CD8-positive, alpha-beta memory T cell (primary cell): ENCODE measurements around the gene C16orf87. TPM values are rescaled to one million over a fixed set of nuclear protein-coding genes. Genes with fewer than 3 reads are reported as not detected.

Source experiments
- CTCF ChIA-PET: fragments of 350-600 bp; sonication (Branson Sonifier 250); formaldehyde crosslinking; loops from one replicate; lab custom pipeline; 2021; ENCODE audit warnings: antibody characterized with exemption; lab: Charles Lee
- POLR2A ChIA-PET: fragments of 350-600 bp; sonication (Branson Sonifier 250); formaldehyde crosslinking; loops from one replicate; lab custom pipeline; 2021; ENCODE audit warnings: antibody characterized with exemption; lab: Charles Lee
- DNase-seq, 5 donors: peaks; one replicate each; pipeline versions ENCODE4 v3.0.0 to v3.0.0-alpha.2; 2020 to 2022; ENCODE audit warnings: mixed read lengths in 1 of 5
- H3K27ac ChIP-seq: one replicate; pipeline ENCODE4 v1.7.0; 2013; ENCODE audit warnings: low read depth, mild to moderate bottlenecking, low read length, moderate library complexity
- H3K27me3 ChIP-seq: 2 replicates; pipeline ENCODE4 v1.7.0; 2013; ENCODE audit warnings: low read length, mild to moderate bottlenecking; ENCODE audit not compliant: insufficient read depth, poor library complexity, severe bottlenecking
- H3K36me3 ChIP-seq: 2 replicates; pipeline ENCODE4 v1.7.0; 2013; ENCODE audit warnings: mild to moderate bottlenecking, low read length, moderate library complexity; ENCODE audit not compliant: insufficient read depth
- H3K4me1 ChIP-seq: 2 replicates; pipeline ENCODE4 v1.7.0; 2013; ENCODE audit warnings: mild to moderate bottlenecking, low read length, moderate library complexity; ENCODE audit not compliant: insufficient read depth
- H3K4me3 ChIP-seq: 2 replicates; pipeline ENCODE4 v1.7.0; 2013; ENCODE audit warnings: mild to moderate bottlenecking, low read length
- H3K9me3 ChIP-seq: 2 replicates; pipeline ENCODE4 v1.7.0; 2013; ENCODE audit warnings: mild to moderate bottlenecking, low read length
- H3K27ac Mint-ChIP-seq, 8 donors: one replicate each; pipeline ENCODE4 v1.8.0; 2020 to 2021; ENCODE audit warnings: mixed read lengths in 8 of 8, mild to moderate bottlenecking in 6 of 8, inconsistent platforms in 3 of 8, moderate library complexity in 3 of 8
- H3K27me3 Mint-ChIP-seq, 2 donors: one replicate each; pipeline ENCODE4 v1.8.0; 2020 to 2021; ENCODE audit warnings: mixed read lengths in 2 of 2, mild to moderate bottlenecking in 1 of 2, moderate library complexity in 1 of 2
- H3K36me3 Mint-ChIP-seq, 3 donors: one replicate each; pipeline ENCODE4 v1.8.0; 2020 to 2021; ENCODE audit warnings: mixed read lengths in 3 of 3, inconsistent platforms in 1 of 3, mild to moderate bottlenecking in 1 of 3
- H3K4me1 Mint-ChIP-seq, 3 donors: one replicate each; pipeline ENCODE4 v1.8.0; 2020 to 2021; ENCODE audit warnings: mixed read lengths in 3 of 3, inconsistent platforms in 1 of 3, mild to moderate bottlenecking in 1 of 3
- H3K4me3 Mint-ChIP-seq, 7 donors: one replicate each; pipeline ENCODE4 v1.8.0; 2020 to 2021; ENCODE audit warnings: mixed read lengths in 7 of 7, mild to moderate bottlenecking in 6 of 7, moderate library complexity in 4 of 7, inconsistent platforms in 2 of 7
- H3K9me3 Mint-ChIP-seq, 5 donors: one replicate each; pipeline ENCODE4 v1.8.0; 2020 to 2022; ENCODE audit warnings: mixed read lengths in 5 of 5, mild to moderate bottlenecking in 3 of 5, moderate library complexity in 2 of 5, inconsistent platforms in 1 of 5
- polyA plus RNA-seq: library from polyadenylated mRNA; unstranded; fragments of 300-500 nt; fragmentation: Illumina TruSeq; gene quantifications from one replicate; pipeline ENCODE4 v1.2.3, GENCODE V29; 2021
- total RNA-seq, 2 experiments: library from RNA; stranded (reverse); gene quantifications; one replicate each; pipeline ENCODE4 v1.2.3, GENCODE V29; 2021

Gene C16orf87
- total and polyA plus RNA-seq, 3 experiments from 2014 or later: 9.1 to 22.8 (median 22.6) TPM

DNA sequence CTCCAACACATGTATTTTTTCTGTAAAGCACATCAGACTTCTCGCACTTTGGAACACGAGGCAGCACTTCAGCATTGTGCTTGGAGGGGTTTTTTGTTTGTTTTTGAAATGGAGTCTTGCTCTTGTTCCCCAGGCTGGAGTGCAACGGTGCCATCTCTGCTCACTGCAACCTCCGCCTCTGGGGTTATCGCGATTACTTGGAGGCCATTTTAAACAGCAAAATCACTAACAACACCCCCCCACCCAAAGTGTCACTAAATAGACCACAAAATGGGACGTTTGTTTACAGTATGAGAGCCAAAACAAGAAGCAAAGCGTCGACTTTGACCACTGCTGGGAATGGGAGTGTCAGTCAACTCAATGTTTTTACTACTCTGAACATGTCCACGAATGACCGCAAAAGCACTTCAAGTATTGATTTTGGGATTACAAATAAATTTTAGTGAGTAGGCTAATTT is 9.0 kb upstream of the C16orf87 start:
- Mint-ChIP-seq H3K27me3 (peaks cover 4 to 10% of the 10 kb centered on the region in 2 donors), H3K27ac (peak overlapping the region in 1 of 8 donors; percentile 10), H3K4me1 (no peaks in the 10 kb centered on the region), H3K9me3 (peaks cover 0 to 5% (median 2%) of the 10 kb centered on the region in 5 donors), H3K4me3 (no peak overlapping the region), H3K36me3 (peaks cover 0 to 7% (median 0%) of the 10 kb centered on the region in 3 donors)
- Histone ChIP-seq H3K4me1 (no peaks in the 10 kb centered on the region), H3K27ac (no peak overlapping the region), H3K27me3 (no peaks in the 10 kb centered on the region), H3K36me3 (no peaks in the 10 kb centered on the region), H3K4me3 (no peak overlapping the region), H3K9me3 (no peaks in the 10 kb centered on the region)
- CTCF ChIA-PET: no interaction called here
- DNase-seq: no peak
- POLR2A ChIA-PET: no interaction called here

DNA sequence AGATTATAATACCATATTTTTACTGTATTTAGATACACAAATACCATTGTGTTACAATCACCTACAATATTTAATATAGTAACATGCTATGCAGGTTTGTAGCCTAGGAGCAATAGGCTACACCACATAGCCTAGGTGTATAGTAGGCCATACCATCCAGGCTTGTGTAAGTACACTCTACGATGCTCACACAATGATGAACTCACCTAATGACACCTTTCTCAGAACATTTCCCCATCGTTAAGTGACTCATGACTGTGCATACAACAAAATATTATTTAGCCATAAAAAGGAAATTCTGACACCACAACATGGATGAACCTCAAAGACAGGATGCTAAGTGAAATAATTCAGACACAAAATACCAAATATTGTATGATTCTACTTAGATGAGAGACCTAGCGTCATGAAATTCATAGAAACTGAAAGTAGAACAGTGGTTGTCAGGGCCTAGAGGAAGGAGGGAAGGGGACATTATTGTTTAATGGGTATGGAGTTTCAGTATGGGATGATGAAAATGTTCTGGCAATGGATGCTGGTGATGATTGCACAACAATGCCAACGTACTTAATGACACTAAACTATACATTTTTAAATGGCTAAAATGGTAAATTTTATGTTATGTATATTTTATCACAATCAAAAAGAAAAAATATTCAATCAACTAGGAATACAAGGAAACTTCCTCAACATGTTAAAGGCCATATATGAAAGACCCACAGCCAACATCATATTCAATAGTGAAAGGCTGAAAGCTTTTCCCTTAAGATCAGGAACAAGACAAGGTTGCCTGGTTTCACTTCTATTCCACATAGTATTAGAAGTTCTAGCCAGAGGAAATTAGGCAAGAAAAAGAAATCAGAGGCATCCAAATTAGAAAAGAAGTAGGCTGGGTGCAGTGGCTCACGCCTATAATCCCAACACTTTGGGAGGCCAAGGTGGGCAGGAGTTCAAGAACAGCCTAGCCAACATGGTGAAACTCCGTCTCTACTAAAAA is 5.9 kb upstream of the C16orf87 start:
- POLR2A ChIA-PET: no interaction called here
- Mint-ChIP-seq H3K27me3 (peaks cover 0 to 1% of the 10 kb centered on the region in 2 donors), H3K4me1 (no peaks in the 10 kb centered on the region), H3K4me3 (no peak overlapping the region), H3K9me3 (peaks cover 0 to under 1% (median 0%) of the 10 kb centered on the region in 5 donors), H3K36me3 (peaks cover 0 to 1% (median 0%) of the 10 kb centered on the region in 3 donors), H3K27ac (no peak overlapping the region)
- no peak for DNase-seq
- H3K27ac ChIP-seq: no peak overlapping the region
- no peaks in the 10 kb centered on the region for H3K27me3 ChIP-seq
- no peaks in the 10 kb centered on the region for H3K4me1 ChIP-seq
- no peak overlapping the region for H3K4me3 ChIP-seq
- CTCF ChIA-PET: no interaction called here
- H3K9me3 ChIP-seq: no peaks in the 10 kb centered on the region
- H3K36me3 ChIP-seq: no peaks in the 10 kb centered on the region

DNA sequence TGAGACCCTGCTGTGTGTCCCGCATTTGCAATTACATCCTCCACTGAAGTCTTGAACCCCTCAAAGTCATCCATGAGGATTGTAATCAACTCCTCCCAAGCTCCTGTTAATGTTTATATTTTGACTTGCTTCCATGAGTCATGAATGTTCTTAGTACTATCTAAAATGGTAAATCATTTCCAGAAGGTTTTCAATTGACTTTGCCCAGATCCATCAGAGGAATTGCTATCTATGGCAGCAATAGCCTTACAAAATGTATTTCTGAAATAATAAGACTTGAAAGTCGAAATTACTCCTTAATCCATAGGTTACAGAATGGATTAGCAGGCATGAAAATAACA is 2.5 kb upstream of the C16orf87 start:
- CTCF ChIA-PET: no interaction called here
- Mint-ChIP-seq H3K27me3 (peaks cover 0 to 4% of the 10 kb centered on the region in 2 donors), H3K27ac (no peak overlapping the region), H3K36me3 (peaks cover 0 to 6% (median 0%) of the 10 kb centered on the region in 3 donors), H3K4me3 (peak overlapping the region in 1 of 7 donors; percentile 21), H3K9me3 (peaks cover 0 to 3% (median 0%) of the 10 kb centered on the region in 5 donors), H3K4me1 (peaks cover 17 to 23% (median 22%) of the 10 kb centered on the region in 3 donors)
- no peak for DNase-seq
- H3K36me3 ChIP-seq: no peaks in the 10 kb centered on the region
- H3K4me1 ChIP-seq: peaks cover 11% of the 10 kb centered on the region
- no peak overlapping the region for H3K4me3 ChIP-seq
- no peak overlapping the region for H3K27ac ChIP-seq
- no peaks in the 10 kb centered on the region for H3K9me3 ChIP-seq
- POLR2A ChIA-PET: no interaction called here
- no peaks in the 10 kb centered on the region for H3K27me3 ChIP-seq

DNA sequence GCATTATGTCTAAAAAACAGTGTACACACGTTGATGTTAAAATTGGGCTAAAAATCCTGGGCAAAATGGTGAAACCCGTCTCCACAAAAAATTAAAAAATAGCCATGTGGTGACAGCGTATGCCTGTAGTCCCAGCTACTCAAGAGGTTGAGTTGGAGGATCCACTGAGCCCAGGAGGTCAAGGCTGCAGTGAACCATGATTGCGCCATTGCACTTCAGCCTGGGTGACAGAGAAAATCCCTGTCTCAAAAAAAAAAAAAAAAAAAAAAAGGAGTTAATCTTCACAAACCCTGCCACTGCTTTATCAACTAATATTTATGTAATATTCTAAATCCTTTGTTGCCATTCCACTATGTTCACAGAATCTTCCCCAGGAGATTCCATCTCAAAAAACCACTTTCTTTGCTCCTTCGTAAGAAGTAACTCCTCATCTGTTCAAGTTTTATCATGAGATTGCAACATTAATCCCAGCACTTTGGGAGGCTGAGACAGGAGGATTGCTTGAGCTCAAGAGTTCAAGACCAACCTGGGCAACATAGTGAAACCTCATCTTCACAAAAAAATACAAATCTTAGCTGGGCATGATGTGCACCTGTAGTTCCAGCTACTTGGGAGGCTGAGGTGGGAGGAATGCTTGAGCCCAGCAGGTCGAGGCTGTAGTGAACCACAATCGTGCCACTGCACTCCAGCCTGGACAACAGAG is 1.9 kb upstream of the C16orf87 start:
- Histone ChIP-seq H3K4me1 (peaks cover 11% of the 10 kb centered on the region), H3K4me3 (no peak overlapping the region), H3K27me3 (no peaks in the 10 kb centered on the region), H3K9me3 (no peaks in the 10 kb centered on the region), H3K36me3 (no peaks in the 10 kb centered on the region), H3K27ac (no peak overlapping the region)
- Mint-ChIP-seq H3K9me3 (peaks cover 0 to 3% (median 0%) of the 10 kb centered on the region in 5 donors), H3K27ac (no peak overlapping the region), H3K4me1 (peaks cover 17 to 26% (median 25%) of the 10 kb centered on the region in 3 donors), H3K27me3 (peaks cover 0 to 4% of the 10 kb centered on the region in 2 donors), H3K4me3 (peak overlapping the region in 2 of 7 donors; percentile 6 to 21), H3K36me3 (peaks cover 0 to 6% (median 0%) of the 10 kb centered on the region in 3 donors)
- ChIA-PET CTCF (no interaction called here), POLR2A (no interaction called here)
- DNase-seq: no peak

DNA sequence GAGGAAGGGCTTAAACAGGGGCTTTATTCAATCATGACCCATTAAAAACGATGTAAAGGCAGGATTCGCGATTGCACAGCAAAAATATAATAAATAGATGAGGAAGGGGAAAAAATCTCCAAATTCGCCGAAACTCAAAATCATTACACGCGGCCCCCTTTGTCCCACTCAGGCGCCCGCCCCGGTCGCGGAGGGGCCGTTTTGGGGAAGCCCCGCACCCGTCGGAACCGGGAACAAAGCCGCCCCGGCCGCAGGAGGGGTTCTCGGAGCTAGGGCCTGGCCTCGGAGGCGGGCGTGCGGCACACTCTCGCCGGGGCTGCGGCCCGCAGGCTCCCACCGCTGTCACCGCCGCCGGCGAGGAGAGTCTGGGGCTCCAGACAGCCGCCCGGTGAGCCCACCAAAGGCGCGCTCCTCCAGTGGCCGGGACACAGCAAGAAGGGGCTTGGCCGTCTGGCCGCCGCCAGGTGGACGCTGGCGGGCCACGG is 521 bp downstream of the C16orf87 start:
- peak overlapping the region; percentile 77 for H3K27ac ChIP-seq
- H3K27me3 ChIP-seq: no peaks in the 10 kb centered on the region
- CTCF ChIA-PET: no interaction called here
- no peaks in the 10 kb centered on the region for H3K36me3 ChIP-seq
- Mint-ChIP-seq H3K4me1 (peaks cover 25 to 40% (median 33%) of the 10 kb centered on the region in 3 donors), H3K36me3 (peaks cover 0 to 6% (median 0%) of the 10 kb centered on the region in 3 donors), H3K4me3 (peak overlapping the region; percentile 94 to 100 (median 97)), H3K27me3 (peaks cover 0 to 4% of the 10 kb centered on the region in 2 donors), H3K27ac (peak overlapping the region; percentile 90 to 100 (median 98)), H3K9me3 (peaks cover 0 to 3% (median 0%) of the 10 kb centered on the region in 5 donors)
- POLR2A ChIA-PET: interaction anchor here (0.5 to 1.1 kb wide), 2 partner anchors 126 to 142 kb away, joined by 3 to 4 read pairs; no protein-coding TSS in a partner anchor
- peak overlapping the region; percentile 89 for H3K4me3 ChIP-seq
- H3K4me1 ChIP-seq: peaks cover 16% of the 10 kb centered on the region
- peak in 3 of 5 donors; percentile 26 to 60 (median 31) for DNase-seq
- no peaks in the 10 kb centered on the region for H3K9me3 ChIP-seq

DNA sequence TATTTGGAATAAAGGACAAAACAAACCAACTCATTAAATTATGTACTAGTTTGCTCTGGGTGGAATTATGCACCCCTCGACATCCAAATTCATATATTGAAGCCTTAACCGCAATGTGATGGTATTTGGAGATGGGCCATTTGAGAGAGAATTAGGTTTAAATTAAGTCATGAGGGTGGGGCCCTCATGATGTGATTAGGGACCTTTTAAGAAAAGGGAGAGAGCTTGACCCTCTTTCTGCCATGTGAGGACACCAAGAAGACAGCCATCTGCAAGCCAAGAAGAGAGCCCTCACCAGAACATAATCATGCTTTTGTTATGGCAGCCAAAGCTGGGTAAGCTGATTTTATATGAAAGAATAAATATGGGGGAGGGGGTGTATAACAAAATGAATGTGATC is 2.0 kb downstream of the C16orf87 start:
- no peaks in the 10 kb centered on the region for H3K27me3 ChIP-seq
- H3K9me3 Mint-ChIP-seq: peaks cover 0 to 3% (median 0%) of the 10 kb centered on the region in 5 donors
- peak overlapping the region; percentile 52 to 100 (median 81) for H3K4me3 Mint-ChIP-seq
- no peaks in the 10 kb centered on the region for H3K36me3 ChIP-seq
- H3K27ac Mint-ChIP-seq: peak overlapping the region in 1 of 8 donors; percentile 100
- H3K4me3 ChIP-seq: no peak overlapping the region
- H3K36me3 Mint-ChIP-seq: peaks cover under 1 to 7% (median 2%) of the 10 kb centered on the region in 3 donors
- H3K4me1 Mint-ChIP-seq: peaks cover 28 to 45% (median 37%) of the 10 kb centered on the region in 3 donors
- no peak overlapping the region for H3K27ac ChIP-seq
- no peak for DNase-seq
- no peaks in the 10 kb centered on the region for H3K9me3 ChIP-seq
- H3K27me3 Mint-ChIP-seq: peaks cover 0 to 6% of the 10 kb centered on the region in 2 donors
- H3K4me1 ChIP-seq: peaks cover 16% of the 10 kb centered on the region
- ChIA-PET CTCF (no interaction called here), POLR2A (no interaction called here)

DNA sequence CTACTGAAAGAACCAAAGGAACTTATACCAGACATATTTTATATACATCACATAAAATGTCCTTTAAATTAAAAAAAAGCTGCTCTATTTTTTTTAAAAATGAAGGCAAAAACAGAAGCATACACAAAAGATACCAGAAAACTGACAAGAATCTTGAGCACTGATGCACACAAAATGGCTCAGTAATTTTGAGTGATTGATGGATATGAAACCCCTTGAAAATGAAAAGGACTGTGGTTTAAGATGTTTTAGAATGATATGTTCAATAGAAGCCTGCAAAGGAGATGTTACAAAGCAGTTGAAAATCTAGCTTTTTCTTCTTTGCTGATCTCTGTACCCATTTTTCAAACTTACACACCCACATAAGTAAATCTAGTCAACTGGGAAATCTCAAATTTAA is 2.7 kb downstream of the C16orf87 start:
- H3K9me3 Mint-ChIP-seq: peaks cover 0 to 3% (median 0%) of the 10 kb centered on the region in 5 donors
- H3K4me3 Mint-ChIP-seq: peak overlapping the region in 1 of 7 donors; percentile 62
- no peak overlapping the region for H3K27ac Mint-ChIP-seq

More for the DNA sequence above, 2.7 kb downstream of the C16orf87 start:
- Histone ChIP-seq H3K36me3 (no peaks in the 10 kb centered on the region), H3K9me3 (no peaks in the 10 kb centered on the region), H3K4me3 (no peak overlapping the region), H3K27ac (no peak overlapping the region), H3K4me1 (peaks cover 16% of the 10 kb centered on the region), H3K27me3 (no peaks in the 10 kb centered on the region)
- no peak for DNase-seq
- Mint-ChIP-seq H3K4me1 (peaks cover 31 to 49% (median 41%) of the 10 kb centered on the region in 3 donors), H3K36me3 (peaks cover 5 to 11% (median 5%) of the 10 kb centered on the region in 3 donors), H3K27me3 (peaks cover 0 to 6% of the 10 kb centered on the region in 2 donors)
- ChIA-PET POLR2A (no interaction called here), CTCF (no interaction called here)
